IPS DF 6.9 (cell line): ENCODE data around the gene DOCK2.

Experiments
- DNase-seq: peaks from one replicate; pipeline ENCODE4 v3.0.0-alpha.2; 2013; ENCODE audit warnings: low read depth, low spot score
- H3K27ac ChIP-seq: one replicate; pipeline ENCODE4 v1.5.1; 2013; ENCODE audit warnings: low read length, control low read depth
- H3K27me3 ChIP-seq: 2 replicates; pipeline ENCODE4 v1.6.1; 2013; ENCODE audit warnings: mild to moderate bottlenecking, low read length; ENCODE audit not compliant: control insufficient read depth, insufficient read depth
- H3K36me3 ChIP-seq: 2 replicates; pipeline ENCODE4 v1.6.1; 2013; ENCODE audit warnings: low read length; ENCODE audit not compliant: control insufficient read depth, insufficient read depth
- H3K4me1 ChIP-seq: 2 replicates; pipeline ENCODE4 v1.6.1; 2013; ENCODE audit warnings: low read length; ENCODE audit not compliant: control insufficient read depth, insufficient read depth
- H3K4me3 ChIP-seq: 2 replicates; pipeline ENCODE4 v1.5.1; 2013; ENCODE audit warnings: mild to moderate bottlenecking, low read length
- H3K9me3 ChIP-seq: 2 replicates; pipeline ENCODE4 v1.6.1; 2013; ENCODE audit warnings: low read length, inconsistent platforms; ENCODE audit not compliant: control insufficient read depth, insufficient read depth
- WGBS: extraction: QIAGEN DNeasy Blood & Tissue Kit; methylation state at CpG from one replicate; pipeline ENCODE4 v1.1.7; 2013; ENCODE audit warnings: mixed read lengths, missing lambda C conversion rate; ENCODE audit not compliant: insufficient read length, insufficient coverage; 5-methylcytosine and 5-hydroxymethylcytosine counted together

The DOCK2 gene

DNA sequence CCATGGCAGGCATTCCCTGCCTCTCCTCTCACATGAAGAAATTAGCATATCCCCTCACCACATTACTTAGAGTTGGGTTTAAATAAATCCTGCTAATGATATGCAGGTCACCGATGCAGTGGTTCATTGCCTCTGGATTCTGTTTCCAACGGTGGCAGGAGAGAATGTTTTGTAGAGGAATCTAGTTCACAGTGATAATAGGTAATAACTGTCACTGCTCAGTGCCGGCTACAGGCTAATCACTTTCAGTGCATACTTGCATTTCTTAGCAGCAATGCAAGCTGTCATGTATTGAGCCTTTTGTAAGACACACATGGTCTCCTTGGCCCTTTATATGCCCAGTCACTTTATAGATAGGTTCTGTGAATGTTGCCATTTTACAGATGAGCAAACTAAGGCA is 402.8 kb downstream of the DOCK2 start:
- no CpG with 5 or more reads among the region's 3 CpGs for WGBS
- H3K36me3 ChIP-seq = no peaks in the 10 kb centered on the region
- no peak overlapping the region for H3K4me3 ChIP-seq
- no peaks in the 10 kb centered on the region for H3K27me3 ChIP-seq
- H3K9me3 ChIP-seq = no peaks in the 10 kb centered on the region
- DNase-seq = no peak
- no peak overlapping the region for H3K27ac ChIP-seq
- H3K4me1 ChIP-seq = no peaks in the 10 kb centered on the region

DNA sequence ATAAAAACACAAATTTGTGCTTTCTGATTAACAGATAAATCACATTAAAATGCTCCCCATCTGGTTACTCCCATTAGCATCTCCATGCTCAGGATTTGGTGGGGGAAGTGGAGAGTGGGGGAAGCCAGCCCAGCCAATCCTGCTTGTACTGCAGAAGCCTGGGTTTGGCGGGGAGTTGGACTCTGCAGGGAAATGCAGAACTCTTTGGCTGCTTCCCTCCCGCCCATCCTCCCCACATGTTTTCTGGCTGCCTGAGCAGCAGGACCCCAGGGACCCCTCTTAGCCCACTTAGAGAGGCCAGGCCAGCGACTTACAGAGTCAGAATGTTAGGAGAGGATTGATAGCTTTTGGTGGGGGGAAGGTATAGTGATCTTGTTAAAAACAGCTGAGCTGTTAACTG is 409.2 kb downstream of the DOCK2 start:
- H3K9me3 ChIP-seq = no peaks in the 10 kb centered on the region
- no peak overlapping the region for H3K27ac ChIP-seq
- H3K27me3 ChIP-seq = no peaks in the 10 kb centered on the region
- H3K4me1 ChIP-seq = no peaks in the 10 kb centered on the region
- no CpG with 5 or more reads among the region's 3 CpGs for WGBS
- H3K36me3 ChIP-seq = no peaks in the 10 kb centered on the region
- no peak overlapping the region for H3K4me3 ChIP-seq
- no peak for DNase-seq

DNA sequence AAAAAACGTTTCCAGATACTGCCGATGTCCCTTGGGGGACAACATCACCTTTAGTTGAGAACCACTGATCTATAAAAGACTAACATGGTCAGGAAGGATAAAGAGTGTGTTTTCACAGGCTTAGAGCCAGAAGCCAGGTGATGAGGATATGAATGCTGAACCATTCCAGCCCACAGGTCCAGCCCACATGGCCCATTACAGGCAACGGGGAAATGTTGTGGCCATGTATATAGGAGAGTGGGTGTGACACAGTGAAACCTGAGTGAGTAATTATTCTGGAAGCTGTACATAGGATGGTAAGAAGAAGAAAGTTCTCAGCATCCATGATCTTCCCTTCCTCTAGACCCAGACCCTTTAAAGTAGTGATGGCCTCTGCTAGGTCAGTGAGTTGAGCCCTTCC is 412.6 kb downstream of the DOCK2 start:
- no CpG with 5 or more reads among the region's 3 CpGs for WGBS
- Histone ChIP-seq H3K4me3 (no peak overlapping the region), H3K27me3 (no peaks in the 10 kb centered on the region), H3K27ac (no peak overlapping the region), H3K9me3 (no peaks in the 10 kb centered on the region), H3K4me1 (no peaks in the 10 kb centered on the region), H3K36me3 (no peaks in the 10 kb centered on the region)
- no peak for DNase-seq

DNA sequence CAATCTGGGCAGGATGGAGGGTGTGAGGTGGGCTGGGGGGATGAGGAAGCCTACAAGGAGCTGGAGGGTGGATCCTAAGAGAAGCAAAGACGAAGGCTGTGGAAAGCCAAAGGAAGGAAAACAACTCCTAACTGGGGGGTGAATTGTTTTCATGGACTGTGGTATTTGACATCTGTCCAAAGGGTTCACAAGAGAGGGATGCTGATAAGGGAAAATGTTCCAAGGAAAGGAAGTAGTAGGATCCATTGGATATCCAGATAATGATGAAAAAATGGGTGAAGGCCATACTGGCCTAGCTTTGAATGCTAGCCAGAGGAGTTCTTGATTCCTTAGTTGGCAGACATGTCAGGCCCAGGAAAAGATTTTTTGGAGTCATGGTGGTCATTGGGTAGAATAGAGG is 416.8 kb downstream of the DOCK2 start:
- no peak overlapping the region for H3K27ac ChIP-seq
- no peaks in the 10 kb centered on the region for H3K36me3 ChIP-seq
- H3K4me3 ChIP-seq = no peak overlapping the region
- H3K27me3 ChIP-seq = no peaks in the 10 kb centered on the region
- no peaks in the 10 kb centered on the region for H3K9me3 ChIP-seq
- no CpG with 5 or more reads among the region's 1 CpG for WGBS
- H3K4me1 ChIP-seq = no peaks in the 10 kb centered on the region
- DNase-seq = no peak

DNA sequence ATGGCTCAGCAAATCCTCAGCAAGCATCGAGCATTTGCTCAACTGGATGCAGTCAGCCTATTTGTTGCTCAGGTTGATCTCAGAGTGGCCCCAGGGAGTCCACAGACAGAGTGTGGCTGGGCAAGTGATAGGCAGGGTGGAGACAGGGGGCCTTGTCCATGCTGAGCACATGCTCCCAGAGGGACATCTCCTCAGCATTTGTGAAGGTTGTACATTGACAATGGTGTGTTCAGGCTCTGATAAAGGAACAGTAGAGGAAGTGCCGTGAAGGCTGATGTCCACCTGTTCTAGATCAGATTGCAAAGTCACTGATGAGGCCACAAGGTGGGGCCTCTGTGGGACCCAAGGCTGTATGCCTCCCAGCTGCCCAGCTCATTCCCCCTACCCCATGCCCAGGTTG is 418.5 kb downstream of the DOCK2 start:
- H3K27me3 ChIP-seq = no peaks in the 10 kb centered on the region
- no peaks in the 10 kb centered on the region for H3K9me3 ChIP-seq
- no peak for DNase-seq
- WGBS = no CpG with 5 or more reads among the region's 2 CpGs
- H3K4me1 ChIP-seq = no peaks in the 10 kb centered on the region
- no peak overlapping the region for H3K27ac ChIP-seq
- no peak overlapping the region for H3K4me3 ChIP-seq
- H3K36me3 ChIP-seq = no peaks in the 10 kb centered on the region

DNA sequence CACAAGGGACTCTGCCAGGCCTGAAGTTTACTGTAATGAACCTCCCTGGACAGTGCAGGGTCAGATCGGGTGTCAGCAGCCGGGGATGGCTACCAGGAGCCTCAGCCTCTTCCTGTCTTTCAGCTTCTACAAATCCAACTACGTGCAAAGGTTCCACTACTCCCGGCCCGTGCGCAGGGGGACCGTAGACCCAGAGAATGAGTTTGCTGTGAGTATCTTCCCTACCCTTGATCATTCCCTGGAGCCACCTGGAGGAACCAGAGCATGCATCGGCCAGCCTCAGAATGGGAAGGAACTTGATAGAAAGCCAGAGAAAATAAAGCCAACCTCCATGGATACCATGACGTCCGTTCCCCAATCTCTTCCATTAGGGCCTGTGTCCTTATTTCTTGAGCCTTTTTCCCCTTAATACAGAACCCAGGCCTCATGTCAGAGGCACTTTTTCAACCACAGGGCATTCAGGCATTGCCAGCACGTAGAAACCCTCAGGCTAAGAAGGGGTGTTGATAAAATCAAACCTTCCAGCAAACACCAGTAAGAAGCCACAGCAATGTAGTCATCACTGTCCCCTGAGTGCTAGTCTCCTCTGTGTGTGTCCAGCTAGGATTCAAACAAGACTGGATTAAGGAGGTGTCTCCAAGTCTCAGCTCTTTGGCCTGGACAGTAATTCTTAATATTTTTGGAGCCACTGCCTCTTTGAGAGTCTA is 419.6 kb downstream of the DOCK2 start:
- WGBS = no CpG with 5 or more reads among the region's 11 CpGs
- Histone ChIP-seq H3K36me3 (no peaks in the 10 kb centered on the region), H3K9me3 (no peaks in the 10 kb centered on the region), H3K4me1 (no peaks in the 10 kb centered on the region), H3K4me3 (no peak overlapping the region), H3K27ac (no peak overlapping the region), H3K27me3 (no peaks in the 10 kb centered on the region)
- no peak for DNase-seq

DNA sequence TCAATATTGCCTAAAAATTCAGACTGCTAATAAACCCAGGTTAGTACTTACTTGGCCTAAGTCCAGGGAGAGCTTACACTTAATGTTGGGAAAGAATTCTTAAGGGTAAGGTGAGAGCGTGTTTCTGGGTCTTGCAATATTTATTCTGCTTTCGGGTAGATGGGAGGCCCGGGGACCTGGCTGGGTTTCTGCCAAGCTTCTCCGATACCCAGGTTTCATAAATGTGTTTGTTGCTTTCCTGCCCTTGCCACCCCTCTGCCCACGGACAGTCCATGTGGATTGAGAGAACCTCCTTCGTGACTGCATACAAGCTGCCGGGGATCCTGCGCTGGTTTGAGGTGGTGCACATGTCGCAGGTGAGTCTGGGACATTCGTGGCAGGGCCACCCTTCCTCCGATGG is 420.2 kb downstream of the DOCK2 start:
- no peaks in the 10 kb centered on the region for H3K36me3 ChIP-seq

DNA sequence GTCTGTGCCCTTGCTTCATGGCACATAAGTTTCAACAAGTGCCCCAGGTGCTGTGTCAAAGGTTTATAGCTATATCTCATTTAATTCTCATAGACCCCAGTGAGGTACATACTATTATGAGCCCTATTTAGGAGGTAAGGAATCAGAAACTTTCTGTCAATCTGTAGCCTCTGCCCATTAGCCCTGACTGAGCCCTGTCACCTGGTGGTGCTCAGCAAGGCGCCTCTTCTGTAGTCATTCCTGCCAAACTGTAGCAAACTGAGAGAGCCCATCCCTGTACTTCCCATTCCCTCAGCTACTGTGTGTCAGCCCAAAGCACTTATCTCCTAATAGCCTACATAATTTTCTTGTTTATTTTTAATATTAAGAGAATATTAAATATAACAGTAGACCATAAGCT is 422.1 kb downstream of the DOCK2 start:
- no peaks in the 10 kb centered on the region for H3K36me3 ChIP-seq
- H3K27me3 ChIP-seq = no peaks in the 10 kb centered on the region
- no peak overlapping the region for H3K4me3 ChIP-seq
- H3K27ac ChIP-seq = no peak overlapping the region
- no peak for DNase-seq
- H3K4me1 ChIP-seq = no peaks in the 10 kb centered on the region
- WGBS = no CpG with 5 or more reads among the region's 1 CpG
- H3K9me3 ChIP-seq = no peaks in the 10 kb centered on the region

More for the DNA sequence above, 420.2 kb downstream of the DOCK2 start:
- Histone ChIP-seq H3K4me1 (no peaks in the 10 kb centered on the region), H3K27me3 (no peaks in the 10 kb centered on the region), H3K4me3 (no peak overlapping the region), H3K9me3 (no peaks in the 10 kb centered on the region), H3K27ac (no peak overlapping the region)
- no CpG with 5 or more reads among the region's 11 CpGs for WGBS
- DNase-seq = no peak

DNA sequence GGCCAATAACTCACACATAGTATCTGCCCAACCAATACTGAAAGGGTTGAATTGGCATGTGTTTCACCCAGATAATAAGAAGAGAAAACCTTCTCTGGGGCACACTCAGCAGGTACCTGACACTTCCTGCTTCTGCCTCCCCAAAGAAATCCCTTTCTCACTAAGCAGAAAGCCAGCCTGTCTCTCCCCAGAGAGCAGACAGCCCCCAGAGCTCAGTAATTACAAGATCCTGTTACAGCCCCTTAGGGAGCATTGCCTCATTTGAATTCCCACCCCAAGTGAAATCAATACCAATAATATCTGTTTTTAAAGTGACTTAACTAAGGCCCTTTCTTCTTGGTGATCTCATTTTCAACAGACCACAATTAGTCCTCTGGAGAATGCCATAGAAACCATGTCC is 430.1 kb downstream of the DOCK2 start:
- Histone ChIP-seq H3K9me3 (no peaks in the 10 kb centered on the region), H3K36me3 (no peaks in the 10 kb centered on the region), H3K4me3 (no peak overlapping the region), H3K4me1 (no peaks in the 10 kb centered on the region), H3K27ac (no peak overlapping the region), H3K27me3 (no peaks in the 10 kb centered on the region)
- no peak for DNase-seq

DNA sequence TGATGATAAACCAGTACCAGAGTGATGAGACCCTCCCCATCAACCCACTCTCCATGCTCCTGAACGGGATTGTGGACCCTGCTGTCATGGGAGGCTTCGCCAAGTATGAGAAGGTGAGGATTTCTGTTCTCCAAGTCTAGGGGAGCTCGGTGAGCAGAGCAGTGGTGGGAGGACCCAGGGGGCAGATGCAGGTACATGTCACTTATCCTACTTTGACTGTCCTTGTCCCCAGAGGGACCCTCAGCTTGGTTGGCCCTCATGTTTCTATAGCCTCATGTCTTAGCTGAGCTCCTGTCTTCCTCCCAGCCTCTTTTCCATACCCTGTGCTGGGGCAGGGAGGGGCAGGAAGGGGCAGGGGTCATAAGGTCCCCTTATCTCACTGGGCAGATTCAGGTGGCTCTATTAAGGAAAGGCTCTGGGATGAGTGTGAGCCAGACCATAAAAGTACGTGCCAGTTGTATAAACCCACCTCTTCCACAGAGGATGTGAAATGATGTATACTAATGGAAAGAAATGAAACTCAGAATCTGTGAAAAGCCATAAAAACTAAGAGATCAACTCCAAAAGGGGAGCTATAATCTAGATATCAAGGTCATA is 430.6 kb downstream of the DOCK2 start:
- no peak overlapping the region for H3K27ac ChIP-seq
- no peaks in the 10 kb centered on the region for H3K27me3 ChIP-seq
- H3K9me3 ChIP-seq = no peaks in the 10 kb centered on the region
- DNase-seq = no peak
- H3K36me3 ChIP-seq = no peaks in the 10 kb centered on the region
- no peaks in the 10 kb centered on the region for H3K4me1 ChIP-seq
- H3K4me3 ChIP-seq = no peak overlapping the region
- WGBS = no CpG with 5 or more reads among the region's 4 CpGs

DNA sequence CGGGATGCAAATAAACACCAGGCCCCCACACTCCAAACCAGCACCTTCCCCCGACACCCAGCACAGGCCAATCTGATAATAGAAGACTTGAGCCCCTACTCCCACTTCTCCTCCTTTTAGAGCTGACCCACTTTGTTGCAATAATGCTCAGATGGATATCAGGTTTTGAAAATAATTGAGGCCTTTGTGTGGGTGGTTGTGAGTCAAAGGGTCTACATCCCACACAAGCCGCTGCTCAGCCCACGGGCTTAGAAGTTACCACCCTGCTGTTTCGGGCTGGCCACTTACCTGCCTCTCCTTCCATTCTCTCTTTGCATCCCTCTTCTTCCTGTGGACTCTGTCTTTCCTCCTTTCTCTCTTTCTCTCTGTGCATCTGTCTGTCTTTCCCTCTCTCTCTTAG is 432.4 kb downstream of the DOCK2 start:
- WGBS = no CpG with 5 or more reads among the region's 5 CpGs
- no peak overlapping the region for H3K27ac ChIP-seq
- H3K4me3 ChIP-seq = no peak overlapping the region
- H3K9me3 ChIP-seq = no peaks in the 10 kb centered on the region
- no peaks in the 10 kb centered on the region for H3K36me3 ChIP-seq
- H3K4me1 ChIP-seq = no peaks in the 10 kb centered on the region
- DNase-seq = no peak
- H3K27me3 ChIP-seq = no peaks in the 10 kb centered on the region
